ENCODE measurements around the gene EEFSEC.

DNA sequence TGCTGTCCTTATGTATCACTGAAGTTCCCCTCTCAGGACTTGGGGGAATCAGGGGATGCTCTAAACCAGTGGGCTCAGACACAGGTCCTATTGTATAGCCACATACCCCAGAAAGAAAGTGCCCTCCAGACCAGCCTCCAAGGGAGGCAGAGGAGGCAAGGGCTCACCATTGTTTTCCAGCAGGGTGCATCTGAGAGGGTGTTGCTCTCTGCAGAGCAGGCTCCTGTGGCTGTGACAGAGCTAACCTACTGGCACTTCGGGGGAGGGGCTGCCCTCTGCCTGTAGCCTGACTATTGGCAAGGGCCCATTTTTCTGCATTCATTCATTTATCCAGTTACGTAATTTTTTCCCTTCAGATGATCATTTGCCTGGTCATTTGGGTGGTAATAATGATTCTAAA, 39.9 kb downstream of the EEFSEC start:
- TF ChIP-seq CTCF (conservative IDR thresholded peaks at IDR 0.05; ENCODE audit: low read depth, low read length) (no peak), EZH2 (IDR thresholded peaks at IDR 0.05; ENCODE audit: low read length, unreplicated experiment) (no peak), EZH2phosphoT487 (IDR thresholded peaks at IDR 0.05; ENCODE audit: borderline replicate concordance, low read length) (no peak)

All from PC-3 (cell line).